ENCODE results near the gene DDX47.

DNA sequence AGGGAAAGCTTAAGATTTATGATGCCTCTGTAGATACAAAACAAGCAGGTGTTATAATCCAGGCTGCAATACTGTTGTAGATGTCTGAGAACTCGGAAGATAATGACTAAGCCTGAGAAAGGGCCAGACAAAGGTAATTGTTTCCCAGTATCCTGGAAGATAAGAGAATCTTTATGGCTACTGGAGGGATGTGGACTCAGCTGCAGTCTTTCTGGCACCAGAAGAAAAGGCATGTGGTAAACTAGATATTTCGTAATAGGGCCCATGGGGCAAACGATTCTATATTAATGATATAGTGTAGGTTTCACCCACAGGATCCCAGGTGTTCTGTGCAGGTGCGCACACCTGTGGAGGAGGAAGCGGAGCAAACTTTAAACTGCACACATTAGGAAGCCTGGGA, 36.9 kb upstream of the DDX47 start:
- TF ChIP-seq, protein P1, sequence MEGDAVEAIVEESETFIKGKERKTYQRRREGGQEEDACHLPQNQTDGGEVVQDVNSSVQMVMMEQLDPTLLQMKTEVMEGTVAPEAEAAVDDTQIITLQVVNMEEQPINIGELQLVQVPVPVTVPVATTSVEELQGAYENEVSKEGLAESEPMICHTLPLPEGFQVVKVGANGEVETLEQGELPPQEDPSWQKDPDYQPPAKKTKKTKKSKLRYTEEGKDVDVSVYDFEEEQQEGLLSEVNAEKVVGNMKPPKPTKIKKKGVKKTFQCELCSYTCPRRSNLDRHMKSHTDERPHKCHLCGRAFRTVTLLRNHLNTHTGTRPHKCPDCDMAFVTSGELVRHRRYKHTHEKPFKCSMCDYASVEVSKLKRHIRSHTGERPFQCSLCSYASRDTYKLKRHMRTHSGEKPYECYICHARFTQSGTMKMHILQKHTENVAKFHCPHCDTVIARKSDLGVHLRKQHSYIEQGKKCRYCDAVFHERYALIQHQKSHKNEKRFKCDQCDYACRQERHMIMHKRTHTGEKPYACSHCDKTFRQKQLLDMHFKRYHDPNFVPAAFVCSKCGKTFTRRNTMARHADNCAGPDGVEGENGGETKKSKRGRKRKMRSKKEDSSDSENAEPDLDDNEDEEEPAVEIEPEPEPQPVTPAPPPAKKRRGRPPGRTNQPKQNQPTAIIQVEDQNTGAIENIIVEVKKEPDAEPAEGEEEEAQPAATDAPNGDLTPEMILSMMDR (IDR thresholded peaks at IDR 0.05; ENCODE audit: low read length), result no peak
- TF ChIP-seq EZH2 (optimal IDR thresholded peaks at IDR 0.05; ENCODE audit: low read depth, low read length), result no peak
- no peak for TF ChIP-seq EZH2phosphoT487 (IDR thresholded peaks at IDR 0.05; ENCODE audit: low read length)

All from MM.1S (cell line).